HG03354 (cell line): Measurements from ENCODE around the gene MDH1B.
"Not testable (repeated sequence)": the region's sequence is repeated elsewhere in the genome, so short reads cannot be mapped to it uniquely, and the experiment has no call there.

Experiments
- ATAC-seq: cut with Tn5 transposase; IDR thresholded peaks from one replicate; pipeline ENCODE4 v1.9.1; 2021; ENCODE audit warnings: mild to moderate bottlenecking; ENCODE audit not compliant: unreplicated experiment, poor library complexity, severe bottlenecking

MDH1B gene

GRCh38 chr2:206765242-206766056 lies at the start of gene MDH1B, which contains the start of gene FASTKD2:
MDH1B (minus strand) TSS chr2:206765328; CDS start chr2:206765271, 57 bp downstream.
FASTKD2 (plus strand) TSS chr2:206765606; CDS start chr2:206766694, 1,088 bp downstream.
- peak; percentile 92 for ATAC-seq

- ATAC-seq: no peak
These were observed 49.4 kb upstream of the MDH1B start for GRCh38 chr2:206814498-206814897.

DNA sequence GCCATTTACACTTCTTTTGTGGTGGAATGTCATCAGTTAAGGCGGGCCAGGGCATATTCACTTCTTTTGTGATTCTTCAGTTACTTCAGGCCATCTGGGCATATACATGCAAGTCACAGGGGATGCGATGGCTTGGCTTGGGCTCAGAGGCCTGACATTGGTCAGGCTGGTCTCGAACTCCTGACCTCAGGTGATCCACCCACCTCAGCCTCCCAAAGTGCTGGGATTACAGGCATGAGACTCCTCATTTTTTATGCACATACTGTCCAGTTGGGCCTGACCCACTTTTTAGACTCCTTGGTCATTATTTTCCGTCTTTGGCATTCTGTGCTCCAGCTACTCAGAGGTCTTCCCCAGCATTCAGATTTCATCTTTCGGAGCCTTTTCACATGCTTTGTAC lies 47.3 kb upstream of the MDH1B start:
- ATAC-seq: not testable (repeated sequence)

GRCh38 chr2:206807624-206808023 lies 42.5 kb upstream of the MDH1B start:
- not testable (repeated sequence) for ATAC-seq

DNA sequence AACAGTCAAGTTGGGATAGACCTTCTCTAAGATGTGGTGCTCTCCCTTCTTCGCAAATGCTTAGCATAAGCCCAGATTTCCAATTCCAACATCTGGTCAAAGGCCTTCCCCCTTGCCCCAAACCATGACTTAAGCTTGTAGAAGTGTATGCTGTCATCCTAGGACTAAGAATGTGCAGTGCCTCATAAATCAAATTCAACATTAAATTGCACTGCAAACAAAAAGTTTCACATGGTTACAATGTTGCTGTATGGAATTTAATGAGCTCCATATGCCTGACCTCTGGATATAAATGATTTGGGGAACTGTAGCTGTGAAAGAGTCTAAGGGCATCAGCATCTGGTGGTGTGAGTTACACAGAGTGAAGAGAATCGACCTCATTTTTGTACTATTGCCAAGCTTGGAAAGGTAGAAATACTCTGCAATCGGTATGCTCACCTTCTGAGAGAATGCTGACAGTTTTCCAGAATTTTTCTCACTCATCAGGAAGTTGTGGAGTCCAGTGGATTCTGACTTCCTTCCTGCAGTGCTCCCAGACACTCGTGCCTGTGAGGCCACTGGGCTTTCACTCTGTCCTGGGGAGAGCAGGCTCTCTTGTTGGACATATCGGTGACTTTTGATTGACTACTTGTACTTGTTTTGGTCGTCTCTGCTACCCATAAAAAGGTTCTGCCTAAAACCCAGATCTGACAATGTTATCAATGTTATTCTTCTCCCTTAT lies 40.9 kb upstream of the MDH1B start:
- no peak for ATAC-seq

DNA sequence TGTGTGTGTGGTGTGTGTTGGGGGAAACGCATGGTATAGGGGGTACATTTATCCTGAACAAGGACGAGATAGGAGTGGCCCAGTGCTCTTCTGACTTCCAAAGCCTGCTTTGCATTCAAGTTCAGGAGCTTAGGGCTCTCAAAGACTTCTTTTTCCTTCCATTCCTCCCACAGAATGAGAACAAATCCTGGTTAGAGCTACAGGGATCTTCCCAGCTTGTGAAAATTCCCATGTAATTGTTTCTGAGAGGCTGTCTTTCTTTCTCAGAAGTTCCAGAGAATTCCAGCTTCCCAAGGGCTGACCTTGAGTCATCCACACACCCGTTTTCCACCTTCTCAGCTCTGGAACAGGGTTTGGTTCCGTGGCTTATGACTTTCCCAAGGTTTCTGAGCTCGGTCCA lies 39.2 kb upstream of the MDH1B start:
- no peak for ATAC-seq

- no peak for ATAC-seq
These were observed 37.8 kb upstream of the MDH1B start for GRCh38 chr2:206802654-206803514.

- ATAC-seq: no peak
These were observed 36.5 kb upstream of the MDH1B start for GRCh38 chr2:206801418-206802189.

- peak; percentile 58 for ATAC-seq
These were observed 35.6 kb upstream of the MDH1B start for GRCh38 chr2:206800506-206801417.

- no peak for ATAC-seq
These were observed 34.0 kb upstream of the MDH1B start for GRCh38 chr2:206799083-206799482.

DNA sequence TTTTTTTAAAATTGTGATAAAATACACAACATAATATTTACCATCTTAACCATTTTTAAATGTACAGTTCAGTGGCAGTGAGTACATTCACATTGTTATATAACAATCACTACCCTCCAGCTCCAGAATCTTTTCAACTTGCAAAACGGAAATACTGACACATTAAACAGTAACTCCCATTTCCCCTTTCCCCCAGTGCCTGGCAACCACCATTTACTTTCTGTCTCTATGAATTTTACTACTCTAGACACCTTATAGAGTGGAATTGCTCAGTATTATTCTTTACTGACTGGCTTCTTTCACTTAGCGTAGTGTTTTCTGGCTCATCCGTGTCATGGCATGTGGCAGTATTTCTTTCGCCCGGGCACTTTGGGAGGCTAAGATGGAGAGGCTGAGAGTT lies 32.9 kb upstream of the MDH1B start:
- peak; percentile 80 for ATAC-seq

- no peak for ATAC-seq
These were observed 32.2 kb upstream of the MDH1B start for GRCh38 chr2:206797376-206797775.

DNA sequence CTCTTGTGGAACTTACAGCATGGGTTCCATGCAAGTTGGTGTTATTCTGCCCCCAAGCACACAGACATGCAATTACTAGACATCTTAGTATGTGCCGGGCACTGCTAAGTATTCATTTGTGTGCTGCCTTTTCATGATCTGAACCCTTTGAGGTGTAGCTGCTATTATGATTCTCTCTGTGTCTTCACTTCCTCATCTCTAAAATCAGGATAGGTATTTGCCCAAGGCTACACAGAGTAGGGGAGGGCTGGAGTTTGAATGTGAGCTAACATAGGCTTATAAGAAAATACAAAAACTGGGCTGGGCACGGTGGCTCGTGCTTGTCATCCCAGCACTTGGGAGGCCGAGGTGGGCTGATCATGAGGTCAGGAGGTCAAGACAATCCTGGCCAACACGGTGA lies 27.5 kb upstream of the MDH1B start:
- no peak for ATAC-seq

DNA sequence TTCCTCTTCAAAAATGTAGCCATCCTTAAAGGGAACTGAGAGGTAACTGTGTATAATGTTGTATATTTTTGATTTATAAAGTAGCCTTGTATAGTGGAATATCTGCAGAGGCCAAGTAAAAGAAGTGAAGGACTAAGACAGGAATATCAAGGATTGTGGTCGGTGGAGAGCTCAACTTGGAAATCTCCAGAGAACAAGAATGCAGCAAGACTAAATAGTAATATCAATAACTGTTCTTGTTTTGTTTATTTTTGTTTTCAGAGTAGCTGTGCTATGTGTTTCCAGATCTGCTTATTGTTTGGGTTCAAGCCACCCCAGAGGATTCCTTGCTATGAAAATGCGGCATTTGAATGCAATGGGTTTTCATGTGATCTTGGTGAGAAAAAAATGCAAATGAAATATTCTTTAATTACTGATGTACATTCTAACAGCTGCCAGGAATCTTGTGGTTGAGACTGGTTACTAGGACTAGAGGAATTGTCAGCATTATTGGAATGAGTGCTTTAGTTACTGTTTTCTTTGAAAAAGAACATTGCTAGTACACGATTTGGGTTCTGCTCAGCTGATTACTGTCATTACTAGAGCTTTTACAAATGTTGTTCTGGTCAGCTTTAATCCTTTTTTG lies 25.3 kb upstream of the MDH1B start:
- ATAC-seq: no peak

- ATAC-seq: no peak
These were observed 19.6 kb upstream of the MDH1B start for GRCh38 chr2:206784559-206785353.

- peak; percentile 66 for ATAC-seq
These were observed 18.6 kb upstream of the MDH1B start for GRCh38 chr2:206783718-206784117.

DNA sequence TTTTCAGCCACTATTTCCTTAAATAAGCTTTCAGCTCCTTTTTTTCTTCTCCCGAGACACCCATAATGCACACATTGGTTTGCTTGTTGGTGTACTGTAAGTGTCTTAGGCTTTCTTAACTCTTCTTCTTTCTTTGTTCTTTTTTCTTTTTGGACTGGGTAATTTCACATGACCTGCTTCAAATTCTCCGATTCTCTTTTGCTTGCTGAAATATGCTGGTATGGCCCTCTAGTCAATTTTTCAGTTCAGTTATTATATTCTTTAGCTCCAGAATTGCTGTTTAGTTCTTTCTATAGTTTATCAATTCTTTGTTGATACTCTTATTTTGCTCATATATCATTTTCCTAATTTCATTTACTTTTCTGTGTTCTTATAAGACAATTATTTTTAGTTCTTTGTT lies 15.5 kb upstream of the MDH1B start:
- ATAC-seq: no peak
